ENCODE measurements around the gene KHK. TPM values are rescaled to one million over a fixed set of nuclear protein-coding genes. Genes with fewer than 3 reads are reported as not detected.
A peak's percentile ranks its signal among the peaks of the same experiment; 100 is the strongest.

The KHK gene
- total and polyA plus RNA-seq, 9 of the 15 experiments (the other 6 are each of a cell fraction or from before 2014, with no cell fraction given), result 1.5 to 10.7 (median 5.2) TPM

DNA sequence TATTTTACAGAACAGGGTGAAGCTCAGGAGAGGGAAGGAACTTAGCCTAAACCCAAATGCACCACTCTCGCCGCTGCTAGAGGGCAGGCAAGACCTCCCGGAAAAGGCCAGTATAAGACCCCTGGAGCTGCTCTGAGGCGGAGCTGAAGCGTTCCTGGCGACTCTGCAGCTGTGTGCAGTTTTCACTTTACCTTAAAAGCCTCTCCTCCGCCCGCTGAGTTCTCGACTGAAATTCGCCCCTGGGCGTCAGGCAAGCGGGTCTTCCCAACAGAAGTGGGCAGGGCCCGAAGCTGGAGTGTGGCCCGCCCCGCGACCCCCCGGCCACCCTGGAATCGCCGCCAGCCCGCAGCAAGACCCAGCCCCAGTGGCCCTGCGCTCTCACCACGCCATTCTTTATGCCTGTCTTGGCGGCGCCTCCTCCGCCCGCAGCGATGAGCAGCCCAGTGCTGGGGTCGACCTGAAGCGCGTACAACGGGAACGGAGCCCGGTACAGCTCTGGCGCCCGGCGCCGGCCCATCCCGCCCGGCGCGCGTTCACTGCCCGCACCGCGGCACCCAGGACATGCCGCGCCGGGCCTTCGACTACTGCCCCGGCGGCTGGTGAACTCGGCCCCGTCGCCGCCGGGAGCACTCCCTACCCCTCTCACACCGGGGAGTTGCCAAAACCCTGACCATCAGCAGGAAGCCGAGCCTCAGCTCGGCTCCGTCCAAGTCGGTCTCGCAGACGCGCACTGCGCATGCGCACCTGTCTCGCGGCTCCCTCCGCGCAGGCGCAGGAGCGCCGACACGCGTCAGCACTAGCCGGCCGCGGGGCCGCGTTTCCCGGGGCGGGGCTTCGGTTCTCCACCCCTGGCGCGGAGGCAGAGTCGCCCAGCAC lies 47.6 kb downstream of the KHK start, which contains the start of gene PREB (continued):
- TF ChIP-seq THAP7 (CRISPR knock-in tag; IDR thresholded peaks at IDR 0.05) (no peak), ZNF263 (CRISPR knock-in tag; IDR thresholded peaks at IDR 0.05; ENCODE audit: borderline replicate concordance) (peak; percentile 63), TBP (optimal IDR thresholded peaks at IDR 0.05; ENCODE audit: low read depth, low read length) (peak; percentile 51), BRD9 (IDR thresholded peaks at IDR 0.05; ENCODE audit: low read depth, partially characterized antibody) (no peak), PTRF (tag; IDR thresholded peaks at IDR 0.05) (no peak), MEIS2 (IDR thresholded peaks at IDR 0.05; ENCODE audit: partially characterized antibody) (peak; percentile 100), ATF1 (CRISPR knock-in tag; IDR thresholded peaks at IDR 0.05) (no peak), ATF1 (tag; IDR thresholded peaks at IDR 0.05) (peak; percentile 88), YY1 (IDR thresholded peaks at IDR 0.05; ENCODE audit: borderline replicate concordance in 1 of 3, control insufficient read depth in 1 of 3, extremely low read depth in 1 of 3, insufficient read depth in 3 of 3, insufficient read length in 1 of 3, insufficient replicate concordance in 2 of 3, low read depth in 1 of 3, low read length in 2 of 3) (peak in 1 of 3 experiments; percentile 99), HMGN3 (IDR thresholded peaks at IDR 0.05; ENCODE audit: borderline replicate concordance, extremely low read depth, insufficient read length, low read depth, low read length) (peak; percentile 19), TGIF2 (CRISPR knock-in tag; IDR thresholded peaks at IDR 0.05) (0 out of 2 replicates have a peak, but pooled peaks have one; percentile 30), ZNF274 (IDR thresholded peaks at IDR 0.05; ENCODE audit: borderline replicate concordance, low read depth, low read length) (no peak), ZNF75A (CRISPR knock-in tag; IDR thresholded peaks at IDR 0.05) (0 out of 2 replicates have a peak, but pooled peaks have one; percentile 9), GABPA (tag; conservative IDR thresholded peaks at IDR 0.05; ENCODE audit: low read depth) (0 out of 2 replicates have a peak, but pooled peaks have one; percentile 30), TARDBP (IDR thresholded peaks at IDR 0.05) (peak; percentile 21; the same call in 1 of the 2 replicates)
- TF ChIP-seq, protein P1, sequence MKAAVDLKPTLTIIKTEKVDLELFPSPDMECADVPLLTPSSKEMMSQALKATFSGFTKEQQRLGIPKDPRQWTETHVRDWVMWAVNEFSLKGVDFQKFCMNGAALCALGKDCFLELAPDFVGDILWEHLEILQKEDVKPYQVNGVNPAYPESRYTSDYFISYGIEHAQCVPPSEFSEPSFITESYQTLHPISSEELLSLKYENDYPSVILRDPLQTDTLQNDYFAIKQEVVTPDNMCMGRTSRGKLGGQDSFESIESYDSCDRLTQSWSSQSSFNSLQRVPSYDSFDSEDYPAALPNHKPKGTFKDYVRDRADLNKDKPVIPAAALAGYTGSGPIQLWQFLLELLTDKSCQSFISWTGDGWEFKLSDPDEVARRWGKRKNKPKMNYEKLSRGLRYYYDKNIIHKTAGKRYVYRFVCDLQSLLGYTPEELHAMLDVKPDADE (conservative IDR thresholded peaks at IDR 0.05; ENCODE audit: control insufficient read depth, low read depth, low read length), result peak; percentile 44; the same call in 1 of the 2 replicates
- TF ChIP-seq, protein P2, sequence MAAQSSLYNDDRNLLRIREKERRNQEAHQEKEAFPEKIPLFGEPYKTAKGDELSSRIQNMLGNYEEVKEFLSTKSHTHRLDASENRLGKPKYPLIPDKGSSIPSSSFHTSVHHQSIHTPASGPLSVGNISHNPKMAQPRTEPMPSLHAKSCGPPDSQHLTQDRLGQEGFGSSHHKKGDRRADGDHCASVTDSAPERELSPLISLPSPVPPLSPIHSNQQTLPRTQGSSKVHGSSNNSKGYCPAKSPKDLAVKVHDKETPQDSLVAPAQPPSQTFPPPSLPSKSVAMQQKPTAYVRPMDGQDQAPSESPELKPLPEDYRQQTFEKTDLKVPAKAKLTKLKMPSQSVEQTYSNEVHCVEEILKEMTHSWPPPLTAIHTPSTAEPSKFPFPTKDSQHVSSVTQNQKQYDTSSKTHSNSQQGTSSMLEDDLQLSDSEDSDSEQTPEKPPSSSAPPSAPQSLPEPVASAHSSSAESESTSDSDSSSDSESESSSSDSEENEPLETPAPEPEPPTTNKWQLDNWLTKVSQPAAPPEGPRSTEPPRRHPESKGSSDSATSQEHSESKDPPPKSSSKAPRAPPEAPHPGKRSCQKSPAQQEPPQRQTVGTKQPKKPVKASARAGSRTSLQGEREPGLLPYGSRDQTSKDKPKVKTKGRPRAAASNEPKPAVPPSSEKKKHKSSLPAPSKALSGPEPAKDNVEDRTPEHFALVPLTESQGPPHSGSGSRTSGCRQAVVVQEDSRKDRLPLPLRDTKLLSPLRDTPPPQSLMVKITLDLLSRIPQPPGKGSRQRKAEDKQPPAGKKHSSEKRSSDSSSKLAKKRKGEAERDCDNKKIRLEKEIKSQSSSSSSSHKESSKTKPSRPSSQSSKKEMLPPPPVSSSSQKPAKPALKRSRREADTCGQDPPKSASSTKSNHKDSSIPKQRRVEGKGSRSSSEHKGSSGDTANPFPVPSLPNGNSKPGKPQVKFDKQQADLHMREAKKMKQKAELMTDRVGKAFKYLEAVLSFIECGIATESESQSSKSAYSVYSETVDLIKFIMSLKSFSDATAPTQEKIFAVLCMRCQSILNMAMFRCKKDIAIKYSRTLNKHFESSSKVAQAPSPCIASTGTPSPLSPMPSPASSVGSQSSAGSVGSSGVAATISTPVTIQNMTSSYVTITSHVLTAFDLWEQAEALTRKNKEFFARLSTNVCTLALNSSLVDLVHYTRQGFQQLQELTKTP (IDR thresholded peaks at IDR 0.05; ENCODE audit: low read depth in 1 of 2, partially characterized antibody in 2 of 2), result no peak
